Measurements from ENCODE around the gene SLC6A18.

SLC6A18 gene

GRCh38 chr5:1246711-1247431, 21.7 kb downstream of the SLC6A18 start:
- H3K9ac ChIP-seq (ENCODE audit: low read depth, low read length), result no peak overlapping the region
- H3K4me1 ChIP-seq (ENCODE audit: control insufficient read depth, insufficient read depth, low read length), result no peaks in the 10 kb centered on the region
- no peak overlapping the region for H3K4me3 ChIP-seq (ENCODE audit: low read depth, low read length)
- H3K27me3 ChIP-seq (ENCODE audit: control insufficient read depth, insufficient read depth, low read length), result no peaks in the 10 kb centered on the region
- H3K9me3 ChIP-seq (ENCODE audit: control insufficient read depth, insufficient read depth, low read length), result no peaks in the 10 kb centered on the region
- H3K36me3 ChIP-seq (ENCODE audit: control insufficient read depth, insufficient read depth, low read length), result no peaks in the 10 kb centered on the region

- H3K4me1 ChIP-seq (ENCODE audit: control insufficient read depth, insufficient read depth, low read length), result no peaks in the 10 kb centered on the region
- H3K9ac ChIP-seq (ENCODE audit: low read depth, low read length), result no peak overlapping the region
- H3K9me3 ChIP-seq (ENCODE audit: control insufficient read depth, insufficient read depth, low read length), result no peaks in the 10 kb centered on the region
- no peak overlapping the region for H3K4me3 ChIP-seq (ENCODE audit: low read depth, low read length)
- no peaks in the 10 kb centered on the region for H3K36me3 ChIP-seq (ENCODE audit: control insufficient read depth, insufficient read depth, low read length)
- no peaks in the 10 kb centered on the region for H3K27me3 ChIP-seq (ENCODE audit: control insufficient read depth, insufficient read depth, low read length)
These were observed 22.6 kb downstream of the SLC6A18 start for GRCh38 chr5:1247811-1248210.

GRCh38 chr5:1249366-1250280, 24.4 kb downstream of the SLC6A18 start:
- no peak overlapping the region for H3K4me3 ChIP-seq (ENCODE audit: low read depth, low read length)
- H3K27me3 ChIP-seq (ENCODE audit: control insufficient read depth, insufficient read depth, low read length), result no peaks in the 10 kb centered on the region
- H3K9ac ChIP-seq (ENCODE audit: low read depth, low read length), result no peak overlapping the region
- H3K36me3 ChIP-seq (ENCODE audit: control insufficient read depth, insufficient read depth, low read length), result no peaks in the 10 kb centered on the region
- no peaks in the 10 kb centered on the region for H3K4me1 ChIP-seq (ENCODE audit: control insufficient read depth, insufficient read depth, low read length)
- no peaks in the 10 kb centered on the region for H3K9me3 ChIP-seq (ENCODE audit: control insufficient read depth, insufficient read depth, low read length)

- H3K9me3 ChIP-seq (ENCODE audit: control insufficient read depth, insufficient read depth, low read length), result no peaks in the 10 kb centered on the region
- no peaks in the 10 kb centered on the region for H3K36me3 ChIP-seq (ENCODE audit: control insufficient read depth, insufficient read depth, low read length)
- no peak overlapping the region for H3K9ac ChIP-seq (ENCODE audit: low read depth, low read length)
- H3K4me1 ChIP-seq (ENCODE audit: control insufficient read depth, insufficient read depth, low read length), result no peaks in the 10 kb centered on the region
- H3K27me3 ChIP-seq (ENCODE audit: control insufficient read depth, insufficient read depth, low read length), result no peaks in the 10 kb centered on the region
- no peak overlapping the region for H3K4me3 ChIP-seq (ENCODE audit: low read depth, low read length)
These were observed 26.7 kb downstream of the SLC6A18 start for GRCh38 chr5:1251678-1252580.

GRCh38 chr5:1252681-1253080, 27.5 kb downstream of the SLC6A18 start:
- no peaks in the 10 kb centered on the region for H3K27me3 ChIP-seq (ENCODE audit: control insufficient read depth, insufficient read depth, low read length)
- no peaks in the 10 kb centered on the region for H3K4me1 ChIP-seq (ENCODE audit: control insufficient read depth, insufficient read depth, low read length)
- no peak overlapping the region for H3K4me3 ChIP-seq (ENCODE audit: low read depth, low read length)
- H3K9ac ChIP-seq (ENCODE audit: low read depth, low read length), result no peak overlapping the region
- H3K36me3 ChIP-seq (ENCODE audit: control insufficient read depth, insufficient read depth, low read length), result no peaks in the 10 kb centered on the region
- no peaks in the 10 kb centered on the region for H3K9me3 ChIP-seq (ENCODE audit: control insufficient read depth, insufficient read depth, low read length)

GRCh38 chr5:1253456-1254105, 28.4 kb downstream of the SLC6A18 start:
- no peaks in the 10 kb centered on the region for H3K9me3 ChIP-seq (ENCODE audit: control insufficient read depth, insufficient read depth, low read length)
- H3K9ac ChIP-seq (ENCODE audit: low read depth, low read length), result no peak overlapping the region
- no peaks in the 10 kb centered on the region for H3K4me1 ChIP-seq (ENCODE audit: control insufficient read depth, insufficient read depth, low read length)
- no peaks in the 10 kb centered on the region for H3K36me3 ChIP-seq (ENCODE audit: control insufficient read depth, insufficient read depth, low read length)
- no peak overlapping the region for H3K4me3 ChIP-seq (ENCODE audit: low read depth, low read length)
- H3K27me3 ChIP-seq (ENCODE audit: control insufficient read depth, insufficient read depth, low read length), result no peaks in the 10 kb centered on the region

- Histone ChIP-seq H3K9me3 (ENCODE audit: control insufficient read depth, insufficient read depth, low read length) (no peaks in the 10 kb centered on the region), H3K27me3 (ENCODE audit: control insufficient read depth, insufficient read depth, low read length) (no peaks in the 10 kb centered on the region), H3K36me3 (ENCODE audit: control insufficient read depth, insufficient read depth, low read length) (no peaks in the 10 kb centered on the region), H3K9ac (ENCODE audit: low read depth, low read length) (no peak overlapping the region), H3K4me3 (ENCODE audit: low read depth, low read length) (no peak overlapping the region), H3K4me1 (ENCODE audit: control insufficient read depth, insufficient read depth, low read length) (no peaks in the 10 kb centered on the region)
These were observed 29.0 kb downstream of the SLC6A18 start for GRCh38 chr5:1254196-1254595.

- Histone ChIP-seq H3K4me1 (ENCODE audit: control insufficient read depth, insufficient read depth, low read length) (no peaks in the 10 kb centered on the region), H3K27me3 (ENCODE audit: control insufficient read depth, insufficient read depth, low read length) (no peaks in the 10 kb centered on the region), H3K9me3 (ENCODE audit: control insufficient read depth, insufficient read depth, low read length) (no peaks in the 10 kb centered on the region), H3K36me3 (ENCODE audit: control insufficient read depth, insufficient read depth, low read length) (no peaks in the 10 kb centered on the region), H3K9ac (ENCODE audit: low read depth, low read length) (no peak overlapping the region), H3K4me3 (ENCODE audit: low read depth, low read length) (no peak overlapping the region)
These were observed 29.9 kb downstream of the SLC6A18 start for GRCh38 chr5:1255081-1255561.

- Histone ChIP-seq H3K4me3 (ENCODE audit: low read depth, low read length) (no peak overlapping the region), H3K36me3 (ENCODE audit: control insufficient read depth, insufficient read depth, low read length) (peaks cover 2% of the 10 kb centered on the region), H3K9ac (ENCODE audit: low read depth, low read length) (no peak overlapping the region), H3K9me3 (ENCODE audit: control insufficient read depth, insufficient read depth, low read length) (no peaks in the 10 kb centered on the region), H3K27me3 (ENCODE audit: control insufficient read depth, insufficient read depth, low read length) (no peaks in the 10 kb centered on the region), H3K4me1 (ENCODE audit: control insufficient read depth, insufficient read depth, low read length) (no peaks in the 10 kb centered on the region)
These were observed 31.6 kb downstream of the SLC6A18 start for GRCh38 chr5:1256776-1257175.

- Histone ChIP-seq H3K27me3 (ENCODE audit: control insufficient read depth, insufficient read depth, low read length) (no peaks in the 10 kb centered on the region), H3K4me1 (ENCODE audit: control insufficient read depth, insufficient read depth, low read length) (no peaks in the 10 kb centered on the region), H3K9ac (ENCODE audit: low read depth, low read length) (no peak overlapping the region), H3K36me3 (ENCODE audit: control insufficient read depth, insufficient read depth, low read length) (peaks cover 2% of the 10 kb centered on the region), H3K4me3 (ENCODE audit: low read depth, low read length) (no peak overlapping the region), H3K9me3 (ENCODE audit: control insufficient read depth, insufficient read depth, low read length) (no peaks in the 10 kb centered on the region)
These were observed 32.2 kb downstream of the SLC6A18 start for GRCh38 chr5:1257363-1257762.

GRCh38 chr5:1257841-1258240, 32.7 kb downstream of the SLC6A18 start:
- no peaks in the 10 kb centered on the region for H3K27me3 ChIP-seq (ENCODE audit: control insufficient read depth, insufficient read depth, low read length)
- no peaks in the 10 kb centered on the region for H3K9me3 ChIP-seq (ENCODE audit: control insufficient read depth, insufficient read depth, low read length)
- peaks cover 6% of the 10 kb centered on the region for H3K36me3 ChIP-seq (ENCODE audit: control insufficient read depth, insufficient read depth, low read length)
- H3K9ac ChIP-seq (ENCODE audit: low read depth, low read length), result no peak overlapping the region
- H3K4me3 ChIP-seq (ENCODE audit: low read depth, low read length), result no peak overlapping the region
- H3K4me1 ChIP-seq (ENCODE audit: control insufficient read depth, insufficient read depth, low read length), result no peaks in the 10 kb centered on the region
